ENCODE measurements around the gene GRIK3. TPM values are rescaled to one million over a fixed set of nuclear protein-coding genes. Genes with fewer than 3 reads are reported as not detected.
"Not testable (repeated sequence)": the region's sequence is repeated elsewhere in the genome, so short reads cannot be mapped to it uniquely, and the experiment has no call there.

The GRIK3 gene
- not detected for polyA plus RNA-seq (2013, experiment 1 of 2)
- not detected for polyA plus RNA-seq (2013, experiment 2 of 2)

DNA sequence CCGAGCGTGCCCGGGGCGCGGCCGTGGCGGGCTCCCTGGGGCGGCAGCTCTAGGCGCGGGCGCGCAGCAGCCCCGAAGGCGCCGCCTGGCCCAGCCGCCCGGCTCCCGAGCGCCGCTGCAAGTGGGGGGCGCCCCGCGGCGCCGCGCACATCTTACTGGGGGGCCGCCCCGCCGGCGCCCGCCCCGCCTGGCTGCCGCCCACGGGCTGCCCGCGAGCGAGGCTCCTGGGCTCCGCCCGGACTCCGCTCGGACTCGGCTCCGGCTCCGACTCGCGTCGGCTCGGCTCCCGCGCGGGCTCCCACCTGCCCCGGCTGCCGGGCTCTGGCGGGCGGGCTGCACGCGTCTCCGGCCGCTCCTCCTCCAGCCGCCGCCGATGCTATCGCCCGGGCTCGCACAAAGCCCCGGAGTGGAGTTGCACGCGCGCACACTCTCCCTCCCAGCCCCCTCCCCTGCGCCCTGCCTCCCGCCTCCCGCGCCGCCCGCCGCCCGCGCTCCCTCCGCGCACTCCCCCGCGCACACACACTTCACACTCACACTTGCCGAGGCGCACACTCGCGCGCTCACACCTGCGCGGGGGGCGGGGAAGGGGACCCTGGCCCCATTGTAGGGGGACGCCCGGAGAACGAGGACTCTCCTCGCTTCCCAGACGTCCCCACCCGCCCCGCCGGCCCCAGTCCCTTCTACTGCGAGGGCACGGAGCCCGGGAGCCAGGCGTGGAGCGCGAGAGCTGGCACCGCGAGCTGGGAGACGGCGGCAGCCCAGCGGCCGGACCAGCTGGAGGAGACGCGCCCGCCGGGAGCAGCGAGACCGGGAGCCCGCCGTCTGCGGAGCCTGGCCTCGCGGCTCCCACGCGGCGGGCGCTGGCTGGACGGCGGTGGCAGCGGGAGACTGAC is at the start of gene GRIK3:
GRIK3 (minus strand) TSS at position 395 of the 893 bp plus-strand sequence. CDS start 407 bp downstream, outside the sequence.
- 3% methylated on average over 50 of the region's 128 CpGs for whole genome bisulfite sequencing
- H2BK5ac ChIP-seq (ENCODE audit: low read depth, low read length, poor library complexity, severe bottlenecking) = no peak within 1 kb of the TSS
- no peak within 1 kb of the TSS for H3K23ac ChIP-seq (ENCODE audit: low read length in 2 of 2)
- H3K36me3 ChIP-seq (ENCODE audit: control insufficient read depth in 1 of 2, insufficient read depth in 2 of 2, low read depth in 1 of 2, low read length in 2 of 2) = no peaks in the 10 kb centered on the region
- H3K4ac ChIP-seq (ENCODE audit: low read depth in 1 of 2, low read length in 2 of 2) = no peak within 1 kb of the TSS
- DNase-seq = no peak
- no peak within 1 kb of the TSS for H2AK5ac ChIP-seq (ENCODE audit: low read length, severe bottlenecking)
- no peak within 1 kb of the TSS for H3K4me2 ChIP-seq (ENCODE audit: low read length, poor library complexity, severe bottlenecking)
- H3K4me1 ChIP-seq (ENCODE audit: control insufficient read depth, insufficient read depth, low read depth, low read length) = peaks cover 14% of the 10 kb centered on the region
- H2BK15ac ChIP-seq (ENCODE audit: low read depth, poor library complexity, severe bottlenecking) = no peak within 1 kb of the TSS
- no peak within 1 kb of the TSS for H2AFZ ChIP-seq (ENCODE audit: low read depth, low read length)
- H3K9ac ChIP-seq (ENCODE audit: low read length) = no peak within 1 kb of the TSS
- H3K4me3 ChIP-seq (ENCODE audit: insufficient read depth in 1 of 2, low read depth in 1 of 2, low read length in 2 of 2) = no peak within 1 kb of the TSS
- H3K18ac ChIP-seq (ENCODE audit: low read depth in 1 of 2, low read length in 2 of 2) = no peak within 1 kb of the TSS
- peaks cover 84 to 85% of the 10 kb centered on the region in 2 experiments for H3K27me3 ChIP-seq (ENCODE audit: control insufficient read depth in 1 of 2, insufficient read depth in 1 of 2, low read length in 2 of 2)
- H3K9me3 ChIP-seq (ENCODE audit: control insufficient read depth, low read length) = no peaks in the 10 kb centered on the region
- no peak within 1 kb of the TSS for H3K27ac ChIP-seq (ENCODE audit: low read length, poor library complexity, severe bottlenecking)
- H3K79me1 ChIP-seq (replicated peaks; ENCODE audit: low read length, poor library complexity, severe bottlenecking) = no peaks in the 10 kb centered on the region
- no peak within 1 kb of the TSS for H3K14ac ChIP-seq (ENCODE audit: low read length in 2 of 2)
- H4K91ac ChIP-seq (ENCODE audit: low read length) = no peak within 1 kb of the TSS
- H2BK12ac ChIP-seq (ENCODE audit: low read length in 2 of 2) = no peak within 1 kb of the TSS
- no peak within 1 kb of the TSS for H4K8ac ChIP-seq (ENCODE audit: low read length)
- H2BK120ac ChIP-seq (ENCODE audit: low read depth, low read length) = no peak within 1 kb of the TSS

DNA sequence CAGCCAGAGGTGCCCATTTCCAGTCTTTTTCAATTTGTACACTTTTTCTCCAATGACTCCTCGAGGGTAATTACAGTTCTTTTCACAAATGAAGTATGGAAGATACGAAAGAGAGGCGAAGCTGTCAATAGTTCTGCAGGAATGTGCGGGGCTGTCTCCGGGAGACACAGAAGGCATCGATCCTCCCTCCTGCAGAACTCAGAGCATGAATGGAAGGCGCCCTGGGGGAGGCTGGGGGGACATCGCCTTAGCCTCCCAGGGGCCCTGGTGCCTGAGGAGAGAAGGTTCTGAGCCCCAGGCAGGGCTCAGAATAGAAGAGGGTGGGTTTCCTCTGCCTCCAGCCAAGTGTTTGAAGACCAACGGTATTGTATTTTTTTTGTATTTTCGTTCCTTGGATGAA is 49.7 kb upstream of the GRIK3 start:
- Histone ChIP-seq H3K36me3 (ENCODE audit: control insufficient read depth in 1 of 2, insufficient read depth in 2 of 2, low read depth in 1 of 2, low read length in 2 of 2) (no peaks in the 10 kb centered on the region), H3K27ac (ENCODE audit: low read length, poor library complexity, severe bottlenecking) (no peak overlapping the region), H4K8ac (ENCODE audit: low read length) (no peak overlapping the region), H2BK15ac (ENCODE audit: low read depth, poor library complexity, severe bottlenecking) (no peak overlapping the region), H3K9ac (ENCODE audit: low read length) (no peak overlapping the region), H3K4me3 (ENCODE audit: insufficient read depth in 1 of 2, low read depth in 1 of 2, low read length in 2 of 2) (no peak overlapping the region), H2BK120ac (ENCODE audit: low read depth, low read length) (no peak overlapping the region), H3K4me1 (ENCODE audit: control insufficient read depth, insufficient read depth, low read depth, low read length) (no peaks in the 10 kb centered on the region), H3K9me3 (ENCODE audit: control insufficient read depth, low read length) (no peaks in the 10 kb centered on the region), H3K18ac (ENCODE audit: low read depth in 1 of 2, low read length in 2 of 2) (no peak overlapping the region), H2AK5ac (ENCODE audit: low read length, severe bottlenecking) (no peak overlapping the region), H2BK5ac (ENCODE audit: low read depth, low read length, poor library complexity, severe bottlenecking) (no peak overlapping the region), H3K23ac (ENCODE audit: low read length in 2 of 2) (no peak overlapping the region), H2BK12ac (ENCODE audit: low read length in 2 of 2) (no peak overlapping the region), H4K91ac (ENCODE audit: low read length) (no peak overlapping the region), H3K79me1 (replicated peaks; ENCODE audit: low read length, poor library complexity, severe bottlenecking) (no peaks in the 10 kb centered on the region), H3K27me3 (ENCODE audit: control insufficient read depth in 1 of 2, insufficient read depth in 1 of 2, low read length in 2 of 2) (no peaks in the 10 kb centered on the region), H3K4ac (ENCODE audit: low read depth in 1 of 2, low read length in 2 of 2) (no peak overlapping the region), H3K4me2 (ENCODE audit: low read length, poor library complexity, severe bottlenecking) (no peak overlapping the region), H3K14ac (ENCODE audit: low read length in 2 of 2) (no peak overlapping the region), H2AFZ (ENCODE audit: low read depth, low read length) (no peak overlapping the region)
- DNase-seq = no peak
- WGBS = 75% methylated on average over 10 of the region's 10 CpGs

DNA sequence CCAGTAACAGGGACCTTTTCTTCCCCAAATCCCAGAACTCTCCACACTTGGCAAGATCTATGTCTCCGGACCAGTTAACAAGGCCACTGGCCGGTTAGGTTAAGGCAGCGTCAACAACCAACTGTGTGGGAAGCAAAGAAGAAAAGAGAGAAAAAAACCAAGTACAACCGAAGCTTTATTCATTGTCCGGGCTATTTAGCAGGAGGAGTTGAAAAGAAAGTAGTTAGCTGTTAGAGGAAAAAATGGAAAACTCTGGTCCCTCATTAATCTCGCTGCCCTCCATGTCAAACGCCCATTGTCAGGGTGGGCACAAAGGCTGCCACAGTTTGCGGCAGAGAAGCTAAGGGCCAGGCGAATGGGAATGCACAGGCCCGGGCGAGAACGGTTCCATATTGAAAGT is 49.3 kb upstream of the GRIK3 start:
- H3K4me1 ChIP-seq (ENCODE audit: control insufficient read depth, insufficient read depth, low read depth, low read length) = no peaks in the 10 kb centered on the region
- H2BK5ac ChIP-seq (ENCODE audit: low read depth, low read length, poor library complexity, severe bottlenecking) = no peak overlapping the region
- no peak overlapping the region for H3K23ac ChIP-seq (ENCODE audit: low read length in 2 of 2)
- no peak overlapping the region for H3K9ac ChIP-seq (ENCODE audit: low read length)
- no peak overlapping the region for H2AFZ ChIP-seq (ENCODE audit: low read depth, low read length)
- H3K4me3 ChIP-seq (ENCODE audit: insufficient read depth in 1 of 2, low read depth in 1 of 2, low read length in 2 of 2) = no peak overlapping the region
- no peak overlapping the region for H2BK12ac ChIP-seq (ENCODE audit: low read length in 2 of 2)
- H3K4me2 ChIP-seq (ENCODE audit: low read length, poor library complexity, severe bottlenecking) = no peak overlapping the region
- no peak overlapping the region for H2AK5ac ChIP-seq (ENCODE audit: low read length, severe bottlenecking)
- H2BK15ac ChIP-seq (ENCODE audit: low read depth, poor library complexity, severe bottlenecking) = no peak overlapping the region
- no peak overlapping the region for H2BK120ac ChIP-seq (ENCODE audit: low read depth, low read length)
- no peak overlapping the region for H3K14ac ChIP-seq (ENCODE audit: low read length in 2 of 2)
- H3K18ac ChIP-seq (ENCODE audit: low read depth in 1 of 2, low read length in 2 of 2) = no peak overlapping the region
- 90% methylated on average over 12 of the region's 12 CpGs for WGBS
- H4K91ac ChIP-seq (ENCODE audit: low read length) = no peak overlapping the region
- H3K36me3 ChIP-seq (ENCODE audit: control insufficient read depth in 1 of 2, insufficient read depth in 2 of 2, low read depth in 1 of 2, low read length in 2 of 2) = no peaks in the 10 kb centered on the region
- H3K4ac ChIP-seq (ENCODE audit: low read depth in 1 of 2, low read length in 2 of 2) = no peak overlapping the region
- no peak overlapping the region for H3K27ac ChIP-seq (ENCODE audit: low read length, poor library complexity, severe bottlenecking)
- H3K9me3 ChIP-seq (ENCODE audit: control insufficient read depth, low read length) = no peaks in the 10 kb centered on the region
- H3K27me3 ChIP-seq (ENCODE audit: control insufficient read depth in 1 of 2, insufficient read depth in 1 of 2, low read length in 2 of 2) = no peaks in the 10 kb centered on the region
- no peak for DNase-seq
- H3K79me1 ChIP-seq (replicated peaks; ENCODE audit: low read length, poor library complexity, severe bottlenecking) = no peaks in the 10 kb centered on the region
- no peak overlapping the region for H4K8ac ChIP-seq (ENCODE audit: low read length)

DNA sequence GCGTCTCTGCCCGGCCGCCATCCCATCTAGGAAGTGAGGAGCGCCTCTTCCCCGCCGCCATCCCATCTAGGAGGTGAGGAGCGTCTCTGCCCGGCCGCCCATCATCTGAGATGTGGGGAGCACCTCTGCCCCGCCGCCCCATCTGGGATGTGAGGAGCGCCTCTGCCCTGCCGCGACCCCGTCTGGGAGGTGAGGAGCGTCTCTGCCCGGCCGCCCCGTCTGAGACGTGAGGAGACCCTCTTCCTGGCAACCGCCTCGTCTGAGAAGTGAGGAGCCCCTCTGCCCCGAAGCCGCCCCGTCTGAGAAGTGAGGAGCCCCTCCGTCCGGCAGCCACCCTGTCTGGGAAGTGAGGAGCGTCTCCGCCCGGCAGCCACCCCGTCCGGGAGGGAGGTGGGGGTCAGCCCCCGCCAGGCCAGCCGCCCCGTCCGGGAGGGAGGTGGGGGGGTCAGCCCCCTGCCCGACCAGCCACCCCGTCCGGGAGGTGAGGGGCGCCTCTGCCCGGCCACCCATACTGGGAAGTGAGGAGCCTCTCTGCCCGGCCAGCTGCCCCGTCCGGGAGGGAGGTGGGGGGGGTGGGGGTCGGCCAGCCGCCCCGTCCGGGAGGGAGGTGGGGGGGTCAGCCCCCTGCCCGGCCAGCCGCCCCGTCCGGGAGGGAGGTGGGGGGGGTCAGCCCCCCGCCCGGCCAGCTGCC is 46.1 kb upstream of the GRIK3 start:
- H3K14ac ChIP-seq (ENCODE audit: low read length in 2 of 2) = not testable (repeated sequence)
- 96% methylated on average over 22 of the region's 54 CpGs for WGBS

More for the DNA sequence above, 46.1 kb upstream of the GRIK3 start:
- not testable (repeated sequence) for H3K9me3 ChIP-seq (ENCODE audit: control insufficient read depth, low read length); H2AFZ ChIP-seq (ENCODE audit: low read depth, low read length); H4K8ac ChIP-seq (ENCODE audit: low read length); H3K23ac ChIP-seq (ENCODE audit: low read length in 2 of 2); H2AK5ac ChIP-seq (ENCODE audit: low read length, severe bottlenecking); H3K4me1 ChIP-seq (ENCODE audit: control insufficient read depth, insufficient read depth, low read depth, low read length); H3K4me2 ChIP-seq (ENCODE audit: low read length, poor library complexity, severe bottlenecking); H3K27me3 ChIP-seq (ENCODE audit: control insufficient read depth in 1 of 2, insufficient read depth in 1 of 2, low read length in 2 of 2); H3K4me3 ChIP-seq (ENCODE audit: insufficient read depth in 1 of 2, low read depth in 1 of 2, low read length in 2 of 2); H2BK120ac ChIP-seq (ENCODE audit: low read depth, low read length); H4K91ac ChIP-seq (ENCODE audit: low read length); H2BK15ac ChIP-seq (ENCODE audit: low read depth, poor library complexity, severe bottlenecking); H3K27ac ChIP-seq (ENCODE audit: low read length, poor library complexity, severe bottlenecking); H3K36me3 ChIP-seq (ENCODE audit: control insufficient read depth in 1 of 2, insufficient read depth in 2 of 2, low read depth in 1 of 2, low read length in 2 of 2); H2BK5ac ChIP-seq (ENCODE audit: low read depth, low read length, poor library complexity, severe bottlenecking); H3K18ac ChIP-seq (ENCODE audit: low read depth in 1 of 2, low read length in 2 of 2); H3K9ac ChIP-seq (ENCODE audit: low read length); DNase-seq; H2BK12ac ChIP-seq (ENCODE audit: low read length in 2 of 2); H3K4ac ChIP-seq (ENCODE audit: low read depth in 1 of 2, low read length in 2 of 2); H3K79me1 ChIP-seq (replicated peaks; ENCODE audit: low read length, poor library complexity, severe bottlenecking)

Data from mesenchymal stem cell (in vitro differentiated cells and primary cell).